ENCODE results near the gene ESYT2. TPM values are rescaled to one million over a fixed set of nuclear protein-coding genes. Genes with fewer than 3 reads are reported as not detected.

ESYT2 gene
- total and polyA plus RNA-seq, 4 donors: 4.9 to 31.7 (median 17.2) TPM

DNA sequence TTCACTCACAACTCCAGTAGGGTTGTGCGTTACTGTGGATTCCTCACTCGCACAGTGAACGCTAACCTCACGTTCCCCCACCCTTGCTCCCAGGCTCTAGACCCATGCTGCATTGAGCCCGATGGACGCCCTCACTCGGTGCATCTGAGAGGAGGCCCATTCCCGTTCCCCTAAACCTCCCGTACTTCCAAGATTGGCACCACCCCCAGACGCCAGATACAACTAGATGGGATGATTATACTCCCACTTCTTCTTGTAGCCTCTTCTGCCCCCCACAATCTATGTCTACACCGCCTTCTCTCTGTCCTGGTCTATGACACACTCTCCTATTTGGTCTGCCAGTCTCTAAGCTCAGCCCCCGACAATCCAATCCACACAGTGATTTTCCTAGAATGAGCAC is 67.4 kb downstream of the ESYT2 start:
- Histone ChIP-seq H3K27ac (ENCODE audit: low read depth in 1 of 2, low read length in 2 of 2) (no peak overlapping the region), H3K27me3 (ENCODE audit: control insufficient read depth in 4 of 4, insufficient read depth in 4 of 4, low read length in 3 of 4) (no peaks in the 10 kb centered on the region), H3K4me1 (ENCODE audit: control insufficient read depth in 4 of 4, insufficient read depth in 4 of 4, low read length in 3 of 4) (no peaks in the 10 kb centered on the region), H3K9ac (ENCODE audit: low read depth in 1 of 2, low read length in 2 of 2) (no peak overlapping the region), H3K4me3 (ENCODE audit: low read depth in 1 of 3, low read length in 3 of 3) (no peak overlapping the region), H3K9me3 (ENCODE audit: control insufficient read depth in 4 of 4, low read length in 3 of 4) (no peaks in the 10 kb centered on the region), H3K36me3 (ENCODE audit: control insufficient read depth in 4 of 4, insufficient read depth in 3 of 4, low read depth in 1 of 4, low read length in 3 of 4) (peaks cover 2 to 48% (median 30%) of the 10 kb centered on the region in 4 donors)
- DNase-seq (ENCODE audit: low spot score): no peak
- no peak for TF ChIP-seq RXRA (IDR thresholded peaks at IDR 0.05)
- no peak for TF ChIP-seq YY1 (IDR thresholded peaks at IDR 0.05)
- no peak for TF ChIP-seq FOXA2 (IDR thresholded peaks at IDR 0.05)
- TF ChIP-seq HNF4G (IDR thresholded peaks at IDR 0.05): no peak
- no peak for TF ChIP-seq ZBTB33 (IDR thresholded peaks at IDR 0.05)
- no peak for TF ChIP-seq SP1 (IDR thresholded peaks at IDR 0.05)
- TF ChIP-seq MAX (IDR thresholded peaks at IDR 0.05): no peak
- no peak for TF ChIP-seq NR2F2 (IDR thresholded peaks at IDR 0.05)
- no peak for TF ChIP-seq TAF1 (conservative IDR thresholded peaks at IDR 0.05)
- no peak for TF ChIP-seq RAD21 (IDR thresholded peaks at IDR 0.05)
- no peak for TF ChIP-seq HNF4A (conservative IDR thresholded peaks at IDR 0.05)
- TF ChIP-seq, protein P1, sequence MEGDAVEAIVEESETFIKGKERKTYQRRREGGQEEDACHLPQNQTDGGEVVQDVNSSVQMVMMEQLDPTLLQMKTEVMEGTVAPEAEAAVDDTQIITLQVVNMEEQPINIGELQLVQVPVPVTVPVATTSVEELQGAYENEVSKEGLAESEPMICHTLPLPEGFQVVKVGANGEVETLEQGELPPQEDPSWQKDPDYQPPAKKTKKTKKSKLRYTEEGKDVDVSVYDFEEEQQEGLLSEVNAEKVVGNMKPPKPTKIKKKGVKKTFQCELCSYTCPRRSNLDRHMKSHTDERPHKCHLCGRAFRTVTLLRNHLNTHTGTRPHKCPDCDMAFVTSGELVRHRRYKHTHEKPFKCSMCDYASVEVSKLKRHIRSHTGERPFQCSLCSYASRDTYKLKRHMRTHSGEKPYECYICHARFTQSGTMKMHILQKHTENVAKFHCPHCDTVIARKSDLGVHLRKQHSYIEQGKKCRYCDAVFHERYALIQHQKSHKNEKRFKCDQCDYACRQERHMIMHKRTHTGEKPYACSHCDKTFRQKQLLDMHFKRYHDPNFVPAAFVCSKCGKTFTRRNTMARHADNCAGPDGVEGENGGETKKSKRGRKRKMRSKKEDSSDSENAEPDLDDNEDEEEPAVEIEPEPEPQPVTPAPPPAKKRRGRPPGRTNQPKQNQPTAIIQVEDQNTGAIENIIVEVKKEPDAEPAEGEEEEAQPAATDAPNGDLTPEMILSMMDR (IDR thresholded peaks at IDR 0.05; ENCODE audit: low read depth, low read length, missing input control): no peak
- TF ChIP-seq, protein P2, sequence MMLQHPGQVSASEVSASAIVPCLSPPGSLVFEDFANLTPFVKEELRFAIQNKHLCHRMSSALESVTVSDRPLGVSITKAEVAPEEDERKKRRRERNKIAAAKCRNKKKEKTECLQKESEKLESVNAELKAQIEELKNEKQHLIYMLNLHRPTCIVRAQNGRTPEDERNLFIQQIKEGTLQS (IDR thresholded peaks at IDR 0.05): no peak
- no peak for TF ChIP-seq EGR1 (IDR thresholded peaks at IDR 0.05; ENCODE audit: low read depth in 2 of 2)
- no peak for TF ChIP-seq REST (IDR thresholded peaks at IDR 0.05)
- TF ChIP-seq FOXA1 (IDR thresholded peaks at IDR 0.05): no peak
- TF ChIP-seq GABPA (IDR thresholded peaks at IDR 0.05 in 1 of 2, conservative IDR thresholded peaks at IDR 0.05 in 1 of 2): no peak
- no peak for TF ChIP-seq JUND (IDR thresholded peaks at IDR 0.05)
- 97% methylated on average over 12 of the region's 12 CpGs for WGBS
